Measurements from ENCODE around the gene SLC8A1.

Gene SLC8A1

DNA sequence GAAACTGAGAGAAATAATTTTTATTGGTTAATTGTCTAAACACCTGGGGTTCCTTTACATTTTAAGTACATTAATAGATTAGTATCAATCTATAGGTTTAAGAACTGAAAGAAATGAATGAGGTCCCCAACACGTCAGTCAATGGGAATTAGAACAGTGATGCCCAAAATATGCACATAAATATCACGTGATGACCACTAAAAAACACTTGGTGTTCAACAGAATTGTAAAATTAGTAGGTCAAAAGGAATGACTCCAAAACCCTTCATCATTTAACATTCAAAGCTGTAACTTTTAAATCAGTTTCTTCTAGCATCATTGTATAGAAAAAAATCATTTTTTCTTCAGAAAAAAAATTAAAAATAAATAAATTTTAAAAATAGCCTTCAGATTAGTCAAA is 140.9 kb downstream of the SLC8A1 start:
- no peak for TF ChIP-seq SPI1 (IDR thresholded peaks at IDR 0.05; ENCODE audit: borderline replicate concordance, low read depth)
- TF ChIP-seq, protein P1, sequence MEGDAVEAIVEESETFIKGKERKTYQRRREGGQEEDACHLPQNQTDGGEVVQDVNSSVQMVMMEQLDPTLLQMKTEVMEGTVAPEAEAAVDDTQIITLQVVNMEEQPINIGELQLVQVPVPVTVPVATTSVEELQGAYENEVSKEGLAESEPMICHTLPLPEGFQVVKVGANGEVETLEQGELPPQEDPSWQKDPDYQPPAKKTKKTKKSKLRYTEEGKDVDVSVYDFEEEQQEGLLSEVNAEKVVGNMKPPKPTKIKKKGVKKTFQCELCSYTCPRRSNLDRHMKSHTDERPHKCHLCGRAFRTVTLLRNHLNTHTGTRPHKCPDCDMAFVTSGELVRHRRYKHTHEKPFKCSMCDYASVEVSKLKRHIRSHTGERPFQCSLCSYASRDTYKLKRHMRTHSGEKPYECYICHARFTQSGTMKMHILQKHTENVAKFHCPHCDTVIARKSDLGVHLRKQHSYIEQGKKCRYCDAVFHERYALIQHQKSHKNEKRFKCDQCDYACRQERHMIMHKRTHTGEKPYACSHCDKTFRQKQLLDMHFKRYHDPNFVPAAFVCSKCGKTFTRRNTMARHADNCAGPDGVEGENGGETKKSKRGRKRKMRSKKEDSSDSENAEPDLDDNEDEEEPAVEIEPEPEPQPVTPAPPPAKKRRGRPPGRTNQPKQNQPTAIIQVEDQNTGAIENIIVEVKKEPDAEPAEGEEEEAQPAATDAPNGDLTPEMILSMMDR (IDR thresholded peaks at IDR 0.05; ENCODE audit: insufficient read depth, low read length): no peak
- H3K27ac ChIP-seq (replicated peaks): no peak overlapping the region
- H3K4me3 ChIP-seq (replicated peaks; ENCODE audit: insufficient read depth, low read length): no peak overlapping the region
- no peaks in the 10 kb centered on the region for H3K27me3 ChIP-seq (ENCODE audit: insufficient read depth, poor library complexity, severe bottlenecking)
- DNase-seq (ENCODE audit: low read depth in 1 of 2, low spot score in 1 of 2): no peak

DNA sequence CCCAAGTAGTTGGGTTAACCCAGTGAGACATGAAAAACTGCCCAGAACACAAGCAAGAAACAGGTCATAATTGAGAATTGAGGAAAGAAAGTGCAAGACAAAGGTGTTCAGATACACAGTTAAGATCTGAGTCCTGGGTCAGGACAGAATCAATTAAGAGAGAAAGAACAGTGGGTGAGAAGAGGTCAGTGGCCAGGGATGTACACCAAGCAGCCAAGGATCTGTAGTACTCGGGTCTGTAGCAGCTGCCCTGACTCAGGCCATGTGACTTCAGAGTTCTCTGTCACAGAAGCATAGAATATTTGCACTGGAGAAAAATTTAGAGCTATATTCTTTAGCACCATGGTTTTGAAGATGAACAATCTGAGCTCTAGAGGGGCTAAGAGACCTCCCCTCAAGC is 141.6 kb downstream of the SLC8A1 start:
- Histone ChIP-seq H3K27ac (replicated peaks) (no peak overlapping the region), H3K4me3 (replicated peaks; ENCODE audit: insufficient read depth, low read length) (no peak overlapping the region), H3K27me3 (ENCODE audit: insufficient read depth, poor library complexity, severe bottlenecking) (no peaks in the 10 kb centered on the region)
- TF ChIP-seq POLR2AphosphoS5 (IDR thresholded peaks at IDR 0.05; ENCODE audit: low read depth) (no peak), GABPA (IDR thresholded peaks at IDR 0.05; ENCODE audit: low read depth) (no peak), SPI1 (IDR thresholded peaks at IDR 0.05; ENCODE audit: borderline replicate concordance, low read depth) (no peak)
- TF ChIP-seq, protein P1 (IDR thresholded peaks at IDR 0.05; ENCODE audit: insufficient read depth, low read length): no peak
- TF ChIP-seq, protein P2, sequence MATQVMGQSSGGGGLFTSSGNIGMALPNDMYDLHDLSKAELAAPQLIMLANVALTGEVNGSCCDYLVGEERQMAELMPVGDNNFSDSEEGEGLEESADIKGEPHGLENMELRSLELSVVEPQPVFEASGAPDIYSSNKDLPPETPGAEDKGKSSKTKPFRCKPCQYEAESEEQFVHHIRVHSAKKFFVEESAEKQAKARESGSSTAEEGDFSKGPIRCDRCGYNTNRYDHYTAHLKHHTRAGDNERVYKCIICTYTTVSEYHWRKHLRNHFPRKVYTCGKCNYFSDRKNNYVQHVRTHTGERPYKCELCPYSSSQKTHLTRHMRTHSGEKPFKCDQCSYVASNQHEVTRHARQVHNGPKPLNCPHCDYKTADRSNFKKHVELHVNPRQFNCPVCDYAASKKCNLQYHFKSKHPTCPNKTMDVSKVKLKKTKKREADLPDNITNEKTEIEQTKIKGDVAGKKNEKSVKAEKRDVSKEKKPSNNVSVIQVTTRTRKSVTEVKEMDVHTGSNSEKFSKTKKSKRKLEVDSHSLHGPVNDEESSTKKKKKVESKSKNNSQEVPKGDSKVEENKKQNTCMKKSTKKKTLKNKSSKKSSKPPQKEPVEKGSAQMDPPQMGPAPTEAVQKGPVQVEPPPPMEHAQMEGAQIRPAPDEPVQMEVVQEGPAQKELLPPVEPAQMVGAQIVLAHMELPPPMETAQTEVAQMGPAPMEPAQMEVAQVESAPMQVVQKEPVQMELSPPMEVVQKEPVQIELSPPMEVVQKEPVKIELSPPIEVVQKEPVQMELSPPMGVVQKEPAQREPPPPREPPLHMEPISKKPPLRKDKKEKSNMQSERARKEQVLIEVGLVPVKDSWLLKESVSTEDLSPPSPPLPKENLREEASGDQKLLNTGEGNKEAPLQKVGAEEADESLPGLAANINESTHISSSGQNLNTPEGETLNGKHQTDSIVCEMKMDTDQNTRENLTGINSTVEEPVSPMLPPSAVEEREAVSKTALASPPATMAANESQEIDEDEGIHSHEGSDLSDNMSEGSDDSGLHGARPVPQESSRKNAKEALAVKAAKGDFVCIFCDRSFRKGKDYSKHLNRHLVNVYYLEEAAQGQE (IDR thresholded peaks at IDR 0.05; ENCODE audit: insufficient replicate concordance, low read depth): no peak
- DNase-seq (ENCODE audit: low read depth in 1 of 2, low spot score in 1 of 2): no peak

- no peak for DNase-seq (ENCODE audit: low read depth in 1 of 2, low spot score in 1 of 2)
- no peak for TF ChIP-seq SPI1 (IDR thresholded peaks at IDR 0.05; ENCODE audit: borderline replicate concordance, low read depth)
- TF ChIP-seq, protein P1 (IDR thresholded peaks at IDR 0.05; ENCODE audit: insufficient read depth, low read length): no peak
- TF ChIP-seq, protein P2 (IDR thresholded peaks at IDR 0.05; ENCODE audit: insufficient replicate concordance, low read depth): no peak
- TF ChIP-seq POLR2AphosphoS5 (IDR thresholded peaks at IDR 0.05; ENCODE audit: low read depth): no peak
- no peak for TF ChIP-seq GABPA (IDR thresholded peaks at IDR 0.05; ENCODE audit: low read depth)
- Histone ChIP-seq H3K4me3 (replicated peaks; ENCODE audit: insufficient read depth, low read length) (no peak overlapping the region), H3K27ac (replicated peaks) (no peak overlapping the region), H3K27me3 (ENCODE audit: insufficient read depth, poor library complexity, severe bottlenecking) (no peaks in the 10 kb centered on the region)
These were observed 147.6 kb downstream of the SLC8A1 start for GRCh38 chr2:40304340-40304739.

DNA sequence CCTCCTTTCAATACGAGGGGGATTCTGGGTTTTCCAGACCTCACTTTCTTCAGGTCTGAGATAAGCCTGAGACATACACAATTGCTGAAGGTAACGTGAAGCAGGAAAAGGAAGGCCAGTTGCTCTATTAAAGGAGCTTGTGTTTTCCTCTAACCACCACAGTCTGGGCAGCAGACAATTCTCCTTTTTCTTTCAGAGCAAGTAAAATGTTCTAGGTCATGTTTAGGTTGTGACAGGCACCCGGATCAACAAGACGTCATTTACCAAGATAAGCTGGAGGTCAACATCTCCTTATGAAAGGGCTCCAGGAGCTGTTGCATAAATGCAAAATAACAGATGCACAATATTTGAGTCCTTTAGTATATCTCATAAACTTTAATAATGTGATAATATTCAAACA is 148.1 kb downstream of the SLC8A1 start:
- Histone ChIP-seq H3K4me3 (replicated peaks; ENCODE audit: insufficient read depth, low read length) (no peak overlapping the region), H3K27me3 (ENCODE audit: insufficient read depth, poor library complexity, severe bottlenecking) (no peaks in the 10 kb centered on the region), H3K27ac (replicated peaks) (no peak overlapping the region)
- no peak for DNase-seq (ENCODE audit: low read depth in 1 of 2, low spot score in 1 of 2)
- TF ChIP-seq POLR2AphosphoS5 (IDR thresholded peaks at IDR 0.05; ENCODE audit: low read depth): no peak
- TF ChIP-seq, protein P1 (IDR thresholded peaks at IDR 0.05; ENCODE audit: insufficient read depth, low read length): no peak
- no peak for TF ChIP-seq SPI1 (IDR thresholded peaks at IDR 0.05; ENCODE audit: borderline replicate concordance, low read depth)
- no peak for TF ChIP-seq GABPA (IDR thresholded peaks at IDR 0.05; ENCODE audit: low read depth)

Measured in HL-60 (cell line).